B cell (primary cell): ENCODE data around the gene UCN2.

ENCODE experiments used
- EZH2 ChIP-seq: IDR thresholded peaks from 2 replicates; pipeline ENCODE4 v1.6.1; 2012; ENCODE audit warnings: borderline replicate concordance, low read depth, mild to moderate bottlenecking, moderate library complexity, low read length; ENCODE audit not compliant: insufficient read depth, poor library complexity, severe bottlenecking
- TF ChIP-seq, protein P1 (sequence below): fragments of 200-600 bp; IDR thresholded peaks from one replicate; pipeline ENCODE4 v1.8.0; 2022; ENCODE audit warnings: antibody characterized with exemption, mild to moderate bottlenecking

- TF ChIP-seq, protein P1, sequence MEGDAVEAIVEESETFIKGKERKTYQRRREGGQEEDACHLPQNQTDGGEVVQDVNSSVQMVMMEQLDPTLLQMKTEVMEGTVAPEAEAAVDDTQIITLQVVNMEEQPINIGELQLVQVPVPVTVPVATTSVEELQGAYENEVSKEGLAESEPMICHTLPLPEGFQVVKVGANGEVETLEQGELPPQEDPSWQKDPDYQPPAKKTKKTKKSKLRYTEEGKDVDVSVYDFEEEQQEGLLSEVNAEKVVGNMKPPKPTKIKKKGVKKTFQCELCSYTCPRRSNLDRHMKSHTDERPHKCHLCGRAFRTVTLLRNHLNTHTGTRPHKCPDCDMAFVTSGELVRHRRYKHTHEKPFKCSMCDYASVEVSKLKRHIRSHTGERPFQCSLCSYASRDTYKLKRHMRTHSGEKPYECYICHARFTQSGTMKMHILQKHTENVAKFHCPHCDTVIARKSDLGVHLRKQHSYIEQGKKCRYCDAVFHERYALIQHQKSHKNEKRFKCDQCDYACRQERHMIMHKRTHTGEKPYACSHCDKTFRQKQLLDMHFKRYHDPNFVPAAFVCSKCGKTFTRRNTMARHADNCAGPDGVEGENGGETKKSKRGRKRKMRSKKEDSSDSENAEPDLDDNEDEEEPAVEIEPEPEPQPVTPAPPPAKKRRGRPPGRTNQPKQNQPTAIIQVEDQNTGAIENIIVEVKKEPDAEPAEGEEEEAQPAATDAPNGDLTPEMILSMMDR: no peak
- no peak for TF ChIP-seq EZH2
Observed at GRCh38 chr3:48591436-48591835, 27.9 kb upstream of the UCN2 start.
